OCI-LY7 (cell line): ENCODE results near the gene HMGCL.

Source experiments
- EZH2phosphoT487 ChIP-seq: fragments of 200-600 bp; sonication (generic); IDR thresholded peaks from 2 replicates; pipeline ENCODE4 v1.6.1; 2018; ENCODE audit warnings: low read depth, borderline replicate concordance, mild to moderate bottlenecking, mixed run types, antibody characterized with exemption, low read length, moderate library complexity, mixed read lengths
- TF ChIP-seq, protein P1 (sequence below): fragments of 200-600 bp; sonication (generic); conservative IDR thresholded peaks from 2 replicates; pipeline ENCODE4 v1.5.1; 2014; ENCODE audit warnings: mild to moderate bottlenecking, antibody characterized with exemption, low read length, moderate library complexity, mixed read lengths

- TF ChIP-seq, protein P1, sequence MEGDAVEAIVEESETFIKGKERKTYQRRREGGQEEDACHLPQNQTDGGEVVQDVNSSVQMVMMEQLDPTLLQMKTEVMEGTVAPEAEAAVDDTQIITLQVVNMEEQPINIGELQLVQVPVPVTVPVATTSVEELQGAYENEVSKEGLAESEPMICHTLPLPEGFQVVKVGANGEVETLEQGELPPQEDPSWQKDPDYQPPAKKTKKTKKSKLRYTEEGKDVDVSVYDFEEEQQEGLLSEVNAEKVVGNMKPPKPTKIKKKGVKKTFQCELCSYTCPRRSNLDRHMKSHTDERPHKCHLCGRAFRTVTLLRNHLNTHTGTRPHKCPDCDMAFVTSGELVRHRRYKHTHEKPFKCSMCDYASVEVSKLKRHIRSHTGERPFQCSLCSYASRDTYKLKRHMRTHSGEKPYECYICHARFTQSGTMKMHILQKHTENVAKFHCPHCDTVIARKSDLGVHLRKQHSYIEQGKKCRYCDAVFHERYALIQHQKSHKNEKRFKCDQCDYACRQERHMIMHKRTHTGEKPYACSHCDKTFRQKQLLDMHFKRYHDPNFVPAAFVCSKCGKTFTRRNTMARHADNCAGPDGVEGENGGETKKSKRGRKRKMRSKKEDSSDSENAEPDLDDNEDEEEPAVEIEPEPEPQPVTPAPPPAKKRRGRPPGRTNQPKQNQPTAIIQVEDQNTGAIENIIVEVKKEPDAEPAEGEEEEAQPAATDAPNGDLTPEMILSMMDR, result peak; percentile 82
- TF ChIP-seq EZH2phosphoT487, result no peak
These were observed 42.8 kb upstream of the HMGCL start, which contains the start of gene FUCA1 for GRCh38 chr1:23867895-23868556.
